BE2C (cell line): ENCODE results near the gene CDSN.

Experiments used
- DNase-seq: peaks from one replicate; pipeline ENCODE4 v3.0.0-alpha.2; 2020
- H3K27me3 ChIP-seq: fragments of 250-450 bp; sonication (Bioruptor Pico); 2 replicates; pipeline ENCODE4 v1.5.1; 2020; ENCODE audit warnings: mild to moderate bottlenecking
- H3K36me3 ChIP-seq: fragments of 250-450 bp; sonication (Bioruptor Pico); 2 replicates; pipeline ENCODE4 v1.5.1; 2020; ENCODE audit warnings: mild to moderate bottlenecking
- H3K4me1 ChIP-seq: fragments of 250-450 bp; sonication (Bioruptor Pico); 2 replicates; pipeline ENCODE4 v1.5.1; 2020
- H3K4me3 ChIP-seq: 2 replicates; pipeline ENCODE4 v1.5.1; 2011; ENCODE audit warnings: low read depth, low read length
- H3K9me3 ChIP-seq: fragments of 250-450 bp; sonication (Bioruptor Pico); 2 replicates; pipeline ENCODE4 v1.5.1; 2020
- TF ChIP-seq, protein P1 (sequence below): IDR thresholded peaks from 2 replicates; pipeline ENCODE4 v1.5.1; 2012; ENCODE audit warnings: mild to moderate bottlenecking, low read depth, low read length

The CDSN gene

DNA sequence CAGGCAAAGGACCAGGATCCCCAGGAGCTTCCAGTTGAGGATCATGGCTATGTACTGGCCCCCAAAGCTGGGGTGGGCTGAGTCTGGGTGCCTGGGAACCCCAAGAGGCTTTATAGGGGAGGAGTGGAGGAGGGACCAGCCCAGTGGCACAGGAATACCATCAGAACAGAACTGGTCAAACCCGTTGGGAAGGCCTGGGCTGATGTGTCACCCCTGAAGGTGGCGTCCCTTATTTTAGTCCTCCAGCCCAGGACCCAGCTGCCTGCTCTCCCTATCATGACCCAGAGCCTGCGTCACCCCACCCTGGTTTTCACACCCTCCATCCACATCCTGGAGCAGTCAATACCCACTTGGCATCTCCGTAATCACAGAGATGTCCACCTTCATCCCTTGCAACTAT is 18.7 kb upstream of the CDSN start, which contains the start of gene PSORS1C2:
TSS of gene PSORS1C2 (minus strand) at position 85 of the 400 bp plus-strand sequence. CDS start at position 45, 40 bp downstream.
- TF ChIP-seq, protein P1, sequence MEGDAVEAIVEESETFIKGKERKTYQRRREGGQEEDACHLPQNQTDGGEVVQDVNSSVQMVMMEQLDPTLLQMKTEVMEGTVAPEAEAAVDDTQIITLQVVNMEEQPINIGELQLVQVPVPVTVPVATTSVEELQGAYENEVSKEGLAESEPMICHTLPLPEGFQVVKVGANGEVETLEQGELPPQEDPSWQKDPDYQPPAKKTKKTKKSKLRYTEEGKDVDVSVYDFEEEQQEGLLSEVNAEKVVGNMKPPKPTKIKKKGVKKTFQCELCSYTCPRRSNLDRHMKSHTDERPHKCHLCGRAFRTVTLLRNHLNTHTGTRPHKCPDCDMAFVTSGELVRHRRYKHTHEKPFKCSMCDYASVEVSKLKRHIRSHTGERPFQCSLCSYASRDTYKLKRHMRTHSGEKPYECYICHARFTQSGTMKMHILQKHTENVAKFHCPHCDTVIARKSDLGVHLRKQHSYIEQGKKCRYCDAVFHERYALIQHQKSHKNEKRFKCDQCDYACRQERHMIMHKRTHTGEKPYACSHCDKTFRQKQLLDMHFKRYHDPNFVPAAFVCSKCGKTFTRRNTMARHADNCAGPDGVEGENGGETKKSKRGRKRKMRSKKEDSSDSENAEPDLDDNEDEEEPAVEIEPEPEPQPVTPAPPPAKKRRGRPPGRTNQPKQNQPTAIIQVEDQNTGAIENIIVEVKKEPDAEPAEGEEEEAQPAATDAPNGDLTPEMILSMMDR: no peak
- Histone ChIP-seq H3K36me3 (no peaks in the 10 kb centered on the region), H3K4me1 (no peaks in the 10 kb centered on the region), H3K4me3 (no peak within 1 kb of the TSS), H3K9me3 (no peaks in the 10 kb centered on the region), H3K27me3 (no peaks in the 10 kb centered on the region)
- no peak for DNase-seq

DNA sequence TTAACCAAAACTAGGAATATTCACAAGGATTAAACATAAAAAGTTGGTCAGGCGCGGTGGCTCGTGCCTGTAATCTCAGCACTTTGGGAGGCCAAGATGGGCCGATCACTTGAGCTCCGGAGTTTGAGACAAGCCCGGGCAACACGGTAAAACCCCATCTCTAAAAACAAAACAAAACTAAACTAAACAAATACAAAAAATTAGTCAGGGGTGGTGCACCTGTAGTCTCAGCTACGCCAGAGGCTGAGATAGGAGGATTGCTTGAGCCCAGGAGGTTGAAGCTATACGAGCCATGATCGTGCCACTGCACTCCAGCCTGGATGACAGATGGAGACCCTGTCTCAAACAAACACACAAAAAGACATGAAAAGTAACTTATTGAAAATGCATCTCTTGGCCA is 15.5 kb upstream of the CDSN start:
- Histone ChIP-seq H3K27me3 (no peaks in the 10 kb centered on the region), H3K4me3 (no peak overlapping the region), H3K36me3 (no peaks in the 10 kb centered on the region), H3K9me3 (no peaks in the 10 kb centered on the region), H3K4me1 (no peaks in the 10 kb centered on the region)
- TF ChIP-seq, protein P1: no peak
- DNase-seq: no peak

DNA sequence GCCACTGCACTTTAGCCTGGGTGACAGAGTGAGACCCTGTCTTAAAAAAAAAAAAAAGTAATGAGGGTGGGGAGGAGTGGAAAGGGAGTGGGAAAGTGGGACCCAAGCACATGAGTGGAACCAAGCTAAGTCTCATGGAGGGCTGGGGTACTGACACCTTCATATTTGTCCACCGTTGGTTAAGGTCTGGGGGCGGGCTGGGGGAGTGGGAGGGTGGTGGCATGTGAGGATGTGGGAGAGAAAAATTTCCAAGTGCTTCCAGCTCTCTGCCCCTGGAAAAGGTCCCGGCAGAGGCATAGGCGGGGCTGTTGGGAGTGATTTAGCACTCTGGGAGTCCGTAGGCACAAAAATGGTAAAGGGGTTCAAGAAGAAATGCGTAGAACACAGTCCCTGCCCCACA is 12.6 kb upstream of the CDSN start:
- H3K4me1 ChIP-seq: no peaks in the 10 kb centered on the region; the same call in 1 of the 2 replicates
- TF ChIP-seq, protein P1: no peak
- H3K9me3 ChIP-seq: no peaks in the 10 kb centered on the region
- no peak for DNase-seq
- no peak overlapping the region for H3K4me3 ChIP-seq
- no peaks in the 10 kb centered on the region for H3K36me3 ChIP-seq
- H3K27me3 ChIP-seq: 0 out of 2 replicates have a peak, but pooled peaks cover 2% of the 10 kb centered on the region

DNA sequence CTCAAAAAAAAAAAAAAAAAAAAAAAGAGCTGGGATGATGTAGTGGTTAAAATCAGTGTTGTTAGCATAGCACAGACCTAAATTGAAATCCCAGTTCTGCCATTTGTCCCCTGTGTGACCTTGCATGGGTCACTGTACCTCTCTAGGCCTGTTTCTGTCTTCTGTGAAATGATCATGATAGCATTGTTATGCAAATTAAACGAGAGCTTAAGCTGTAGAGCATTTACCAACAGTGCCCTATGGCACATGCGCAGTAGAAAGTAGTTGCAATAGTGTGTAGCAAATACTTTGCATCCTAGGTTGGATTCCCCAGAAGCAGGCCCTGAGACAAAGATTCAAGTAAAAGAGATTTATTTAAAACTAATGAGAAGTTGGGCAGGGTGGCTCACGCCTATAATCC is 11.3 kb upstream of the CDSN start:
- TF ChIP-seq, protein P1: no peak
- DNase-seq: no peak
- Histone ChIP-seq H3K9me3 (no peaks in the 10 kb centered on the region), H3K27me3 (0 out of 2 replicates have a peak, but pooled peaks cover 5% of the 10 kb centered on the region), H3K4me1 (no peaks in the 10 kb centered on the region; the same call in 1 of the 2 replicates), H3K4me3 (no peak overlapping the region), H3K36me3 (no peaks in the 10 kb centered on the region)

GRCh38 chr6:31130751-31131150 is 10.5 kb upstream of the CDSN start:
- DNase-seq: no peak
- Histone ChIP-seq H3K4me1 (no peaks in the 10 kb centered on the region; the same call in 1 of the 2 replicates), H3K4me3 (no peak overlapping the region), H3K36me3 (no peaks in the 10 kb centered on the region), H3K27me3 (0 out of 2 replicates have a peak, but pooled peaks cover 5% of the 10 kb centered on the region), H3K9me3 (no peaks in the 10 kb centered on the region)
- TF ChIP-seq, protein P1: no peak

GRCh38 chr6:31129130-31129529 is 8.9 kb upstream of the CDSN start:
- Histone ChIP-seq H3K9me3 (no peaks in the 10 kb centered on the region), H3K27me3 (0 out of 2 replicates have a peak, but pooled peaks cover 5% of the 10 kb centered on the region), H3K4me3 (no peak overlapping the region), H3K4me1 (no peaks in the 10 kb centered on the region; the same call in 1 of the 2 replicates), H3K36me3 (no peaks in the 10 kb centered on the region)
- DNase-seq: no peak
- TF ChIP-seq, protein P1: no peak
